GM23338 (cell line): ENCODE results near the gene ANP32E.

Source experiments
- EZH2 ChIP-seq: fragments of 200-600 bp; sonication (generic); IDR thresholded peaks from one replicate; pipeline ENCODE4 v1.8.0; 2017; ENCODE audit warnings: antibody characterized with exemption, mild to moderate bottlenecking, low read depth; ENCODE audit not compliant: unreplicated experiment
- TF ChIP-seq, protein P1 (sequence below), 2 experiments: fragments of 200-600 bp in 1 of 2; sonication (generic) in 1 of 2; conservative IDR thresholded peaks; 2 replicates each; pipeline versions ENCODE4 v1.5.1 to v1.6.1; 2016 to 2017; ENCODE audit warnings: antibody characterized with exemption in 2 of 2, low read depth in 2 of 2, mild to moderate bottlenecking in 2 of 2, moderate library complexity in 1 of 2

DNA sequence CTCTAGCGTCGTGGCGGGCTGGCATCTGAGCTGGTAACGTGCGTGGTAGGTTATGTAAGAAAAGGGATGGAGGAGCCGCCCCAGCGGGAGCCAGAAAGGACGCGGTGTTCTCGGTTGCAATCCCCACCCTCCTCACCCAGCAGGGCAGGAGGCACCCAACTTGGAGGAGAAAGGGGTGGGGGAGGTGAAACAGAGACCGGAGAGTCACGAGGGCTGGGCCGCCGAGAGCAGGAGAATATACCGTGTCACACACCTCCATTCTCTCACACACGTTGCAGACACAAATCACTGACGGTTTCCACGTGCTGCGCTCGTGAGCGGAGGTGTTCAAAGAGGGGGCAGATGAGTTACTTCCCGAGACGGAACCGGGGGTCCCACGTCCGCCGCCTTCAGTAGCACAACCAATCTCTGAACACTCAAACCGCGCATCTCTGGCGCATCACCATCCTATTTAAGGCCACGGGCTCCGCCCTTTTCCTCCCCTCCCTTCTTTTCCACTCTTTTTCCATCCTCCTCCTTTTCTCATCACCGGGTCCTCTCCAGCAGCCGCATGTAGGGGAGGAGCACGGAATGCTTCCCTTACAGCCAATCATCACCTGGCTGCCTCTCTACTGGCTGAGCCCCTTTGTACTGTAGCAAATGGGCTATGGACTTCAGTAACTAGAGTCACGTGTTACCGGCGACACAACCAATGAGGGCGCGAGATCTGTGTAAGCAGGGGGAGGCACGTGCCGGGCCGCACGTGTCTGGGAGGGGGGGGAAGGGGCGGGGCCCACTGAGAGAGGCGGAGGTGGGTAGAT is 46.0 kb upstream of the ANP32E start, which contains the start of gene CIART:
- TF ChIP-seq, protein P1, sequence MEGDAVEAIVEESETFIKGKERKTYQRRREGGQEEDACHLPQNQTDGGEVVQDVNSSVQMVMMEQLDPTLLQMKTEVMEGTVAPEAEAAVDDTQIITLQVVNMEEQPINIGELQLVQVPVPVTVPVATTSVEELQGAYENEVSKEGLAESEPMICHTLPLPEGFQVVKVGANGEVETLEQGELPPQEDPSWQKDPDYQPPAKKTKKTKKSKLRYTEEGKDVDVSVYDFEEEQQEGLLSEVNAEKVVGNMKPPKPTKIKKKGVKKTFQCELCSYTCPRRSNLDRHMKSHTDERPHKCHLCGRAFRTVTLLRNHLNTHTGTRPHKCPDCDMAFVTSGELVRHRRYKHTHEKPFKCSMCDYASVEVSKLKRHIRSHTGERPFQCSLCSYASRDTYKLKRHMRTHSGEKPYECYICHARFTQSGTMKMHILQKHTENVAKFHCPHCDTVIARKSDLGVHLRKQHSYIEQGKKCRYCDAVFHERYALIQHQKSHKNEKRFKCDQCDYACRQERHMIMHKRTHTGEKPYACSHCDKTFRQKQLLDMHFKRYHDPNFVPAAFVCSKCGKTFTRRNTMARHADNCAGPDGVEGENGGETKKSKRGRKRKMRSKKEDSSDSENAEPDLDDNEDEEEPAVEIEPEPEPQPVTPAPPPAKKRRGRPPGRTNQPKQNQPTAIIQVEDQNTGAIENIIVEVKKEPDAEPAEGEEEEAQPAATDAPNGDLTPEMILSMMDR (conservative IDR thresholded peaks at IDR 0.05; ENCODE audit: low read depth in 2 of 2), result no peak
- no peak for TF ChIP-seq EZH2
